Measurements from ENCODE around the gene ASPM.

The ASPM gene

GRCh38 chr1:197143276-197143675, 3.2 kb downstream of the ASPM start:
- TF ChIP-seq ZFX (IDR thresholded peaks at IDR 0.05): no peak
- no peak for TF ChIP-seq CTCF (conservative IDR thresholded peaks at IDR 0.05)
- no peak overlapping the region for H3K27ac ChIP-seq

- no peak overlapping the region for H3K27ac ChIP-seq
- no peak for TF ChIP-seq CTCF (conservative IDR thresholded peaks at IDR 0.05)
- no peak for TF ChIP-seq ZFX (IDR thresholded peaks at IDR 0.05)
Measured at GRCh38 chr1:197141575-197141974, 4.9 kb downstream of the ASPM start.

GRCh38 chr1:197140121-197140520, 6.3 kb downstream of the ASPM start:
- no peak for TF ChIP-seq CTCF (conservative IDR thresholded peaks at IDR 0.05)
- no peak for TF ChIP-seq ZFX (IDR thresholded peaks at IDR 0.05)
- no peak overlapping the region for H3K27ac ChIP-seq

- H3K27ac ChIP-seq: no peak overlapping the region
- no peak for TF ChIP-seq CTCF (conservative IDR thresholded peaks at IDR 0.05)
Measured at GRCh38 chr1:197139169-197139568, 7.3 kb downstream of the ASPM start.

- no peak overlapping the region for H3K27ac ChIP-seq
- TF ChIP-seq ZFX (IDR thresholded peaks at IDR 0.05) (no peak), CTCF (conservative IDR thresholded peaks at IDR 0.05) (no peak)
Measured at GRCh38 chr1:197137322-197137721, 9.1 kb downstream of the ASPM start.

GRCh38 chr1:197130677-197131304, 15.7 kb downstream of the ASPM start:
- H3K27ac ChIP-seq: no peak overlapping the region
- no peak for TF ChIP-seq CTCF (conservative IDR thresholded peaks at IDR 0.05)
- no peak for TF ChIP-seq ZFX (IDR thresholded peaks at IDR 0.05)

GRCh38 chr1:197129698-197130097, 16.8 kb downstream of the ASPM start:
- TF ChIP-seq CTCF (conservative IDR thresholded peaks at IDR 0.05): no peak
- no peak for TF ChIP-seq ZFX (IDR thresholded peaks at IDR 0.05)
- no peak overlapping the region for H3K27ac ChIP-seq

Measured in C4-2B (cell line).